Hindlimb muscle (tissue), 1 donor: ENCODE results near the gene ARHGAP15. TPM values are rescaled to one million over a fixed set of nuclear protein-coding genes. Genes with fewer than 3 reads are reported as not detected.

Experiments
- DNase-seq: peaks from one replicate; pipeline ENCODE4 v3.0.0-alpha.2; 2013
- polyA plus RNA-seq: library from polyadenylated mRNA; unstranded; fragments of 120-200 nt; gene quantifications from one replicate; pipeline ENCODE4 v1.2.1, GENCODE V29; 2013; ENCODE audit not compliant: insufficient read length

ARHGAP15 gene
- polyA plus RNA-seq, 1 donor: 7.3 TPM

DNA sequence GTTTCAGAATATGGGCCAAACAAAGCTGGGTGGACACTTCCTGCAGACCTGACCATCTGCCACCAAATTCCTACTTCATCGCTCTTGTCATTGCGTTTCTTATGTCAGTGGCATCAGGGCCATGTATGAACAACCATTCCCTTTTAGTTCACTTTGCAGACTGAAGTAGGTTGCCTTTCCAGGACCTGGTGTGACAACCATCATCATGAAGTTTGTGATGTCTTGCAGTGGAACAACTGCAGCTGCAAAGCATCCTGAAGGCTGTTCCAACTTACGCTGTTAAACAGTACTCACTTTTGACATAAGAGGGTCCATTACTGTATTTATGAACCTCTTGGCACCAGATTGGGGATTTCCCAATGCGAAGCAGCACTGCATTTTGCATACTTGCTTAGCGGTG is 511.6 kb downstream of the ARHGAP15 start:
- no peak for DNase-seq

DNA sequence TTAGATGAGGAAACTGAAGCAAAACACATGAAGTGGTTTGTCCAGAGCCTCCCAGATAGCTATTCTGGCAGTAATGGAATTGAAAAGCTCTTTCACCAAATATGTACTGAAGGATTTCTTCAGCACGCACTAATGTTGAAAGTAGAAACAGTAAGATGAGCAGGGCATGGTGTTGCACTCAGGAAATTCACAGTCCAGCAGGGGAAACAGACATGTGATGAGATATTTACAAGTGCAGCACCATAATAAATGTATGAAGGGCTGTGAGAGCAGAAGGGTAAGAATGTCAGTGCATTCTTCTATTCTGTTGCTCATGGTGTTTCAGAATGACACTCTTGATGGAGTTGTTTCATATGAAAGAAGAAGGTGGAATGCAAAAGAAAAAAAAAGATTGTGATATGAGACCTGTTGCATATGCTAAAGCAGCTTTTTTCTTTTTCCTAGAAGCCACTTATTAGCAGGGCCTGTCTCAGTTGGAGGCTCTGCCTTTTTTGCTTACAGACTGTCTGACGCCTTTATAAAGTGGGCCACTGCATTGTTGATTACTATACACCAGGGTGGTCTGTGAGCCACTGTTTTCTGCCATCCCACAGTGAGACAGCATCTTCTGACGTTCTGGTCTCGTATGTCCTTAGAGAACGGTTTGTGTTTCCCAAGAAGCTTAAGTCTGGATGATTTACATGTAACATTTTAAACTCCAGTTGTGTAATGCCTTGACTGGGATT is 516.9 kb downstream of the ARHGAP15 start:
- DNase-seq: no peak

DNA sequence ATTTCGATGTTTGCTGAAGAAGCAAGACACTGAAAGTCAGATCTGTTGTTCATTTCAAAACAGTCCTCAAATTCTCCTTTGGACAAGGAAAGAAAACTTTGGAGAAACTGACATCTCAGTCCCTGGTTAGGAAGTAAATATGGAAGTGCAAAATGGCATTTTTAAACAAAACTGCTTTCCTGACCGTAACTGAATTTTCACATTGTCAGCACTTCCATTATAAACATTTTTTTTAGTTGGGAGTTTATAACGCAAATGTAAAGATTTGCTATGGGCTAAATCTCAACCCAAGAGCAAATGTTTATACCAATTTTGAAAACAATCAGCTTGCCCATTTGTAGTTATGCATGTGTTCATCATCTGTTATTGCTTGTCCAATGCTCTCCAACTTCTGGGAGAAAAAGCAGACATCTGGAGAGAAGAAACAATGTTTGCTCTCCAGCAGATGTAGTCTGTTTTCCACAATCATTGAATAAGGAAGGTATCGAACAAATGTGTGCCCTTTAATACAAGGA is 520.1 kb downstream of the ARHGAP15 start:
- DNase-seq: no peak

DNA sequence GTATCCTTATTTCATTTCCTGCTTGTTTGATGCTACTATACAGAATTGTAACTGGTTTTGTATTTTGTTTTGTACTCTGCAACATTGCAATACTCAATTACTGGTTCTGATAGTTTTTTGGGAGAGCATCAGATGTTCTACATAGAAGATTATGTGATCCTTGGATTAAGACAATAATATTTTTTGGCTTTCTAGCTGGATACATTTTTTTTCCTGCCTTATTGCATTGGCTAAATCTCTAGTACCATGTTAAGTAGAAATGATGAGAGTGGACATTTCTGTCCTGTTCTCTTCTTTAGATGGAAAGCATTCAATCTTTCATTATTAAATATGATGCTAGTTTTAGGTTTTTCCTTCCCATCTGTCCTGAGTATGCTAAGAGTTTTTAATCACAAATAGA is 523.5 kb downstream of the ARHGAP15 start:
- DNase-seq: no peak

DNA sequence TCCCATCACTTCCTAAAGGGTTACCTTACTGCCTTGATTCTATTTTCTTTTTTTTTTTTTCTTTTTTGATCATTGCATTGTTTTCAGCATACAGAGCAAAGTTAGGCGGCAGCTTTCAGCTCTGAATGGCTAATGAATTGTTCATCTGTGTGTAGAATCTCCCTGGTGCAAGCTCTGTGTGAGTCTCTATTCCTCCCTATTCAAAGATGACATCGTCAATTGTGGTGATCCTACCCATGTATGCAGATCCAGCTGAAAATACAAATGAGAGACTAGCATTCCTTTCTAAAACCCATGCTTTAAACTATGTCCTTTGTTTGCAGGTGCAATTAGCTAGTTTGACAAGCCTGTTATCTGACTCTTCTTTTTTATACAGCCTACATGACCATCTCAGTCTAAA is 539.0 kb downstream of the ARHGAP15 start:
- no peak for DNase-seq

DNA sequence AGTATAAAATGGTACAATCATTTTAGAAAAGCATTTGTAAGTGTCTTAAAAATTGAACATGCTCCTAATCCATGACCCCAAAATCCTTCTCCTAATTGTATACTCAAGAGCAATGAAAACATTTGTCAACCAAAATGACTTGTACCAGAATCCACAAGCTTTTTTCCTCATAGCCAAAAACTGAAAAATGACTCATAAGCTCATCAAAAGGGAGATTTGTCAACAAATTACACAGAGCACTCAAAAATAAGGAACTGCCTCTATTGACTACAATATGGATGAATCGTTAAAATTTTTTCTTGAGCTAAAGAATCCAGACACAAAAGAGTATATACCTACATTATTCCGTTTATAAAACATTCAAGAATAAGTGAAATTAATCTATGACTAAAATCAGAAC is 544.8 kb downstream of the ARHGAP15 start:
- DNase-seq: no peak

DNA sequence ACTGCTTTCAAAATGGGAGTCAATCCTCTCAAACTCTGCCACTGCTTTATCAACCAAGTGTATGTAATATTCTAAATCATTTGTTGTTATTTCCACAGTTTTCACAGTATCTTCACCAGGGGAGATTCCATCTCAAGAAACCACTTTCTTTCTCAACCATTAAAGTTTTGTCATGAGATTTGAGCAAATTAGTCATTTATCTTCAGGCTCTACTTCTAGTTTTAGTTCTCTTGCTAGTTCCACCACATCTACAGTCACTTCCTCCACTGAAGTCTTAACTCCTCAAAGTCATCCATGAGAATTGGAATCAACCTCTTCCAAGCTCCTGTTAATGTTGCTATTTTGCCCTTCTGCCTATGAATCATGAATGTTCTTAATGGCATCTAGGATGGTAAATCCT is 545.8 kb downstream of the ARHGAP15 start:
- DNase-seq: no peak

DNA sequence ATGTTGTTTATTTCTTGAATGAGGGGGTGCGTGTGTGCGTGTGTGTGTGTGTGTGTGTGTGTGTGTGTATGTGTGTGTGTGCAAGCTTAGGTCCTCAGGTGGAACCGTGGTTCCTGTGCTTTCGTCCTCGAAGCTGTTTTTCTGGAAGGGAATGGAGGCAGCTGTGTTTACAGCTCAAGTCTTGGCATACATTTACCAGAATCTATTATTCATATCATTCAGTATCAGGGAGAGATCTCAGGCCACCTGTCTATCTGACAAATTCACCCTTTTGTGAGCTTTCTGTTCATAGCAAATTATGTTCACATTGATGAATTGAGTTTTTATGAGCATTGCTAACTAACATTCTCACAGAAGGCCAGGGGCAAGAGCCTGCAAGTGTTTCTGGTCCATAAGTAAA is 550.4 kb downstream of the ARHGAP15 start:
- DNase-seq: no peak

DNA sequence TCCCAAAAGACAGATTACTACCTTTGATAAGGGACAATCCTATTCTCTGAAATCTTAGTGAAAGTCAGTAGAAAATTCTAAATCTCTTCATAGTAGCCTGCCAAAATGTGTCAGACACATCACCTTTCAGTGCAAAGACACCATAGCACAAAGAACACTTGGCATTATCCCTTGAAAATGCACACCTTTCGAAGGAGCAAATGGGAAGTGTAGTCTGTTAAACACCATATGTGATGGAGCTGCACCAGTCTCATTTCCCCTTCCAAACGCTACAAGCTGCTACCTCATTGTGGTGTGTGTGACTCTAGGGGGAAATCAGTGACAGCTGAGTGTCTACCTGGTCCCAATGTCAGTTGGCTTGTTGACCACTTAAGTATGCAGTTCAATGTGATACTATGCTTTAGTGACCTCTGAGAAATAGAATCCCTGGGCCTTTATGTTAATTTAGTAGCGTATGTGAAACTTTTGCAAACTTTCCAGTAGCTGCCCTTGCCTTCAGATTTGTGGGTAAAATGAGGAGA is 551.7 kb downstream of the ARHGAP15 start:
- no peak for DNase-seq

DNA sequence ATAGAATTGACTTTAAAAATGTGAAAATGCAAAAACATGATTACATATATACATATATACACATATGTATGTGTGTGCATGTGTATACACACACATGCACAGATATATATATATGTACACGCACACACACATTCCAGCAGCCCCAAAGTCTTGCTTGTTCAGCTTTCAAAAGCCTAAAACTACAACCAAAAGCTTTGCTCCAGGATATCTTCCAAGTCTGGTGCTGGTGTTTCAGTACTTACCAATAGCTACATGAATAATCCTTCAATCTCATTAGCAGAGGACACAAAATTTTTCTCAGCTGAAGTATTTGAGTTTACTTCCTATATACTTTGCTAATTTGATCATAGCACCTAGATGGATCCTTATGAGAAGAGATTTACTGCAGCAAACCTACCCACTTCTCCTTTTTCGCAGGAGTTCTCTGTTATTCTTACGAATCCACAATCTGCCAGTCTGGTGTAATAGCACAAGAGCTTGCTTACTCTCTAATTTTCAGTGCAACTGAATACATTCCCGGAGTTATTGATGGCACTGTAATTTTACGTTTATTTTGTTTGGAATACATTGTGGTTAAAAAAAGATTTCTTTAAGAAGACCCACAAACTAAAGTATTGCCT is 553.3 kb downstream of the ARHGAP15 start:
- no peak for DNase-seq

DNA sequence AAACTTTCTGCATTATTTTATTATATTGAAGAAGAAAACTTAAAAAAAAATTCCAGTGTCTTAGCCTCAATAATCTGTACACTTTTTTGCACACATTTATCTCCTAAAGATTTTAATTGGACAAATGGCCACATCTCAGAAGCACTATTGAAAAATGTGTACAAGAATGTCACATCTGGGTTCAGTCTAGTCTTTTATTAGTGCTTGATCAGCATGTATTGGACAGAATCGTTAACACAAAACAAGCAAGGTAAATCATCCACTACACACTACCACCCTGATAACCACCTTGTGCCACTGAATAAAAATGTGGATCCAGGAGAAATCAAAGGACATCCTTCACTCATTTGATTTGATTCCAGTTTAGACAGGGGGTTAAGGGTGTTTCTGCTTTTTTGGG is 554.8 kb downstream of the ARHGAP15 start:
- no peak for DNase-seq

DNA sequence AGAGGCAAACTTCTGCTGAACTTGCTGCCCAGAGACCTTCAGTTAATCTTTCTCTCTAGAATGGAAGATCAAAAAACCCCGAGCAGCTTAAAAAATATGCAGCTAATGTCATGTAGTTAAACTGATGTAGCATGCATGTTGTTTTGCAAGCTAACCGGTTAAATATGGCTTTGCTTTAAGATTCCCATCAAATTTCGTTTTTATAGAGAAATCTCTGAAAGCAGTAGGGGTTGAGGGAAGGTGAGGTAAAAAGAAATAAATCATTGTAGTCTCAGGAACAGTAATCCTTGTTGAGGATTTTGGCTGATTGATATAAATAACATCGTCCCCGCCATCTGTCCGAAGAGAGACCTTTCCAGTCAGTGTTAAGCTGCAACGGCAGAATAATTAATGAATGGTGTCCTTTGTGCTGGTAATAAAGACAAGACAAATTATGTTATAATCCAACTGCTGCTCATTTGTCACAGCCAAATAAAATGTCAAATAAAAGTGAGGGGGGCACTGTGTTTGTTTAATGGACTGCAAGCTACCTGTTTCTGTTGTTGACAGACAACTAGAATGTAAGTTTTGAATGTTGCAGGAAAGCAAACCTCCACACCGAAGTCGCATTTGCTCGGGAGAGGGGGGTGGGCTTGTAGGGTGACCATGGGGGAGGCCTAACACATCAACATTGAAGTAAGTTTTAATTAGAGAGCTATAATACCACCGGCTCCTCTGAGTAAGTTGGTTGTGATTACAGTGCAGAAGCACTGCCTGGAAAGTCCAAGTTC is 555.5 kb downstream of the ARHGAP15 start:
- DNase-seq: no peak

DNA sequence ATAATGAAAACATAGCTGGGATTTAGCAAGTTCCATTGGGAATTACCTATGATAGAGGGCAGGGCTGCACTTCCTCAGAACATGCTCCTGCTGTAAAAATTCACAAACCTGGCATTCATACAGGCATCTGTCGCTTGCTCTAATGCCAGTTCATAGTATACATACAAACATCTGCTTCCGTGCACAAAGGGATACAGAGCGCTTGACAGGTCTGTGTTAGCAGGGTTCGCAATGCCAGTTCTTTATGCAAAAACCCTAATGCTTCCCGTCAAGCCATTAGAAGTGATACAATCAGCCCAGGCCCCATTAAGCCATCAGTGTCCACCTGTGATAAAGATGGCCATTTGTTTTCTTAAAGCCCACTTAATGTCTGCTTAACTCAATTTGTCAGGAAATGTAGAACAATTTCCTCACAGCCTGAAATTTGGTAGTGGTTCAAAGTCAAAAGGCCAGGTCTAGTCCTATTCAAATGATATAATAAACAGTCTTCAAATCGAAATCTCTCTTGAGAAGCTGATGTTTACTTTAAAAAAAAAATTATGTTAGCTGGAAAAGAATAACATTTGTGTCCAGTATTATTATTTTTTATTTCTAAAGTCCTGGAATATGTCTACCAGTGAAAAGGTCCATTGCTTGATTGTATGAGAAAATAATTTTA is 556.3 kb downstream of the ARHGAP15 start:
- DNase-seq: peak; percentile 44

DNA sequence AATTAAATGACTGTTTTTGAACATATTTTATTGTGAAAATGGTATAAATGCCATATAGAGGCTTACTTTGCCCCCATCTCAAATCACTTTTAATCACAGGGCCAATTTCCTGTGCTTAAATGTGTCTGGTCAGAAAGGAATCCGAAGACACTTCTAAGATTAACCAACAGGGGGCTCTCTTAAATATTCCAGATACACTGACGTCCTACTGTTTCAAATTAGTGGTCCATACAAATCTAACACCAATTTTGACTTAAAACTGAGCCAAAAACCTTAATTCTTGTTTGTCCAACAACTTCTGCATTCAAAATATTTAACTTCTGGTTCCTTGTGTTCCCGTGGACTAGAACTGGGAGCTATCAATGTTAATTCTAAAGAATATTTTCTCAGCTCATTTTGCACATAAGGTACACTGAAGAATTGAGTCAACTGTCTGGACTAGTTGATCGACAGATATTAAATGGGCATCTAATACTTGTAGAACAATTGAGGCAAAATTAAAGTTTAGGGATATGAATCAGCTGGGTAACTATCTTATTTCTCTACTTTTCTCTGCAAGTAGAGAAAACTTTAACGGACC is 557.5 kb downstream of the ARHGAP15 start:
- no peak for DNase-seq

DNA sequence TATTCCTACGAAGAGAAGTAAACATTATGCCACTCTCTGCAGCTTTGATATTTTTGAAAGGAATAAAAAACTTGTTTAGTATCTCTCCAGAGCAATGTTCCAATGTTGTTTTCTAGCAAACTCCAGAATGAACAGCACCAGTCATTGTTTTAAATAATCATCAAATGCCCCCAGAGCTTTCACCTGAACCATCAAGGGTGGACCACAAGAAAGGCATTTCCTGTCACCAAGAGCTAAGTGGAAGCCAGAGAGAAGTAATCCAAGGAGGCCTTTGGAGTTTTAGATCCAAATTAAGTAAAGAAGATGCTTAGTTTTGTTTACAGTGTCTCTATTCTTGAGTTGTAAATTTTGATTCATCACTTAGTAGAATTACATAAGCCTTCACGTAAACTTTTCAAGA is 559.0 kb downstream of the ARHGAP15 start:
- no peak for DNase-seq

DNA sequence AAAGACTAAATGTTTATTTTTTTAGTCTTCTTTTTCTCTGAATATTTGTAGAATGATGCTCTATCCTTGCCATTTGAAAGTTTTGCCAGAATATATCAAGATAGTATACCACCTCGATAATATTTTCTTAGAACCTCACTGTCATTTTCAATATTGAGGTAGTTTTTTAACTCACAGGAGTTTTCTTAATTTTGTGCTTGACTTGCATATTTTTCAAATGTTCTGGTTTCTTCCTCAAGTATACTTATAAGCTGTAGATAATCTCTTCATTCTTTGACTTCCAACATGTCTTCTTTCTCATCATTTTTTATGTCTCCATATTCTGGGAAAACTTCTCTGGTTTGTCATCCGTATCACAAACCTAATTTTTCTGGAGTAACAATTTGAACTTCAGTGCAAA is 559.6 kb downstream of the ARHGAP15 start:
- no peak for DNase-seq

DNA sequence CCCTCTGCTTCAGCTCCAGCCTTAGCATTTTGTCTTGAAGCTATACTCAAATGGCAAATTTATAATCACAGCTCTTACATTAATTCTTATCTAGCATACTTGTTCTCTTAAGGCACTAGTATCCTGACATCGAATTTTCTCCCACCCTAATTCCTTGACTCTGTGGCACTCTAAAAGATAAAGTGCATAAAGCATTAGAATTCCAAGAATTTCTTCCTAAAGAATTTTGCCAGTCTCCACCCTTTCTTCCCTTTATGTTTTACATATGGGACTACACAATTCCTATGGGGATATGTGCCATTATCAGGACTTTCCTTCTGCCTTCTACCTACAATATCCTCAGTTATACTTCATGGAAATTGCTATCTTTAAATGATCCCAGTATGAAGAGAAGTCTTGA is 560.3 kb downstream of the ARHGAP15 start:
- no peak for DNase-seq

DNA sequence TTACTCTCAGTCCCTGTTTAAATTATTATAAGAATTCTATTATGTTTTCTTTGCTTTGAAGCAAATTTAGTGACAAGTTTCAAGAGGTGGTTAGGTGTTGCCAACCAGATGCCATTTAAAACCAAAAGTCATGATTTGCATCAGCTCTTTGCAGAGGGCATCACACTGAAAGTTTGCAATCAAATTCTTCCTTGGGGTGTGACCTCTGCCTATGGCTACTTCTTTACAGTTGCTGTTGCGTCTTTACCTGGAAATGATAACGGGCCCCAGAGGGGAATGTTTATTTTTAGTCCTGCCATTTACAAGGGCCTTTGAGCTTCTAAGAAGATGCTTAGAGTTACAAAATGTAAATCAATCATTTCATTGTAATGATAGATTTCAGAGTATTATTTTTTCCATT is 561.0 kb downstream of the ARHGAP15 start:
- DNase-seq: no peak

DNA sequence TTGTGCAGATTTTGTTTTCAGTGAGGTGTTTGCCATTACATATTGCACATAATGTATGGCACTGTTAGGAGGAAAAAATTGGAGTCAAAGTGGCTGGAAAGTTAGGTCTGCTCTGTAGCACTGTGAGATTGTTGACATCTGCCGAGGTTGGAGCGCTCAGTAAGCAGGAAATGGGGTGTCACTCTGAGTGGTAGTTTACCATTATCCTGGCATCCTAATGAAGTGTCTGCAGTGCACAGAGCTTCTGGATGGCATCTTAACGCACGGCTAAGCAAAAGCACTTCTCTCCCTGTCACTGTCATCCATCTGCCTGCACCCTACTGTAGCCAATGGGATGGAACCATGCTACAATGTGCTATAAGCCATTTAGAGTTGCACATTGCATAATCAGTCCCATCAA is 561.9 kb downstream of the ARHGAP15 start:
- DNase-seq: no peak

DNA sequence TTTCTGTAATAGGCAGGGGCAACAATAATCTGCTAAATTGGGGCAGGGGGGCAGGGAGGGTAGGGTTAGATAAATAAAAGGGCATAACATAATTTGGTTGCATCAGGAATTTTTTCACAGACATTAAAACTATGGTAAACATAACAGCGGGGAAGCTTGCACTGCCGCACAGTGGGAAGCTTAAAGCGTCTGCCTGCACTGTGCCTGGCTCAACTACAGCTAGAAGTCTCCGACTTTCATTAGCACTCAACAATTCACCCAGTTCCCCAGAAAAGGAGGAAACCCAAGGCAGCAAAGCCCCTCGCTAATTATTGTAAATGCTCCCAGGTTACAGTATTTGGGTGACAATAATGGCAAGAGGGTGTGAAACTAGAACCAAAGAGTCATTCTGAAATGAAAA is 562.9 kb downstream of the ARHGAP15 start:
- DNase-seq: no peak

DNA sequence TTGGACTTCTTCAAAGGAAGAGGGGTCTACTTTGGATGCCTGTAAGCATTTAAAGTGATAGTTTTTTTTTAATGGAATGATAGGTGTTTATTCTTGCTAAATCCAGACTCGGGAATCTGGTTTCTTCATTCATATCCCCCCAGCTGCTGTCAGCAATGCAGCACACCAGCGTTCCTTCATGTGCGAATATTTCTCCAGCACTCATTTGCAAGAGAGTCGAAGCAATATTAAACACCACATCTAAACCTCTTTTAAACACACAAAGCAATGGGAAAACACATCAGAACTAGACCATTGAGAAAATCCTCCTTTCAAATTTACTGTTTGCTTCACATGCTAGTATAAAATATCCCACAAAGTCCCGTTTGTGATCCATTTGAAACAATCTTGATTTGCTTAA is 563.7 kb downstream of the ARHGAP15 start:
- no peak for DNase-seq

DNA sequence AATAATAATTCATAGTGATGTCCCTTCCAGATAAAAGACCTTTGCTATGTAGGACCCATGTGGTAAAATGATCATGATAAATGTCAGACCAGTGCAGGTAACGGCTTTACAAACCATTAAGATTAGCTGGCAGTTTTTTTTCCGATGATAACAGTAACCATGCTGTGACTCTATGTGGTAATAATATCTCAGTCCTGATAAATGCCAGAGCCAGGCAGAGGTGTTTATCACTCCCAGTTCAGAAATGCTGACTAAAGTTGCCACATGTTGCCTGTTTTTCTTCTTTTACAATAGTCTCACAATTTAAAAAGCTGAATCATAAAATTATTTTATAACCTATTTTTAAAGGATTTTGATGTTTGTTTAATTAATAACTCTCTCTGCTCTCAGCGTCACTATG is 565.1 kb downstream of the ARHGAP15 start:
- DNase-seq: no peak

DNA sequence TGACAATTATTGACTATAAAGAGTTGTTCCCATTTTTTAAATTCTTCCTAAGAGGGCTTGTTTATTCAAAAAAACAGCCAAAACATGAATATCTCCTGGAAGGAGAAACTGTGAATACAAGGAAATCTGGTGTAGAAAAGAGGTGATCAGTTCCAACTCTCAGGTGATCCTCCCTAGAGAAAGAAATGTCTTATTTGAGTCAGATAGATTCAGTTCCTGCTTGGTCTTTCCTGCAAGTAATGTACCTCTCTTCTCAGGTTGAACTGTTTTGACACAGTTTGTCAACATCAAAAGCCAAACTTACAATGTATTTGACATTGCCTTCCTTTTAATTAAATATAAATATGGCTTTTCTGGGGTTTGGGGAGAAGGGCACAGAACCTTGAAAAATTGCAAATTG is 567.4 kb downstream of the ARHGAP15 start:
- DNase-seq: no peak
